HCT116 (cell line): ENCODE results near the gene SETD3.

Experiments
- EGR1 ChIP-seq: IDR thresholded peaks from 2 replicates; pipeline ENCODE4 v1.6.1; 2012; ENCODE audit warnings: low read depth
- EZH2 ChIP-seq: fragments of 200-600 bp; sonication (generic); IDR thresholded peaks from 2 replicates; pipeline ENCODE4 v1.6.1; 2017; ENCODE audit warnings: antibody characterized with exemption, mixed run types
- FOSL1 ChIP-seq: IDR thresholded peaks from 2 replicates; pipeline ENCODE4 v1.6.1; 2012; ENCODE audit warnings: low read depth
- POLR2A ChIP-seq: IDR thresholded peaks from 2 replicates; pipeline ENCODE4 v1.7.0; 2011; ENCODE audit warnings: borderline replicate concordance; ENCODE audit not compliant: insufficient read depth, insufficient read length; ENCODE audit errors: extremely low read depth
- POLR2AphosphoS5 ChIP-seq: IDR thresholded peaks from 2 replicates; pipeline ENCODE4 v1.6.1; 2011; ENCODE audit warnings: mild to moderate bottlenecking, low read depth, low read length, moderate library complexity
- RAD21 ChIP-seq: IDR thresholded peaks from 2 replicates; pipeline ENCODE4 v1.6.1; 2012; ENCODE audit warnings: low read depth, mild to moderate bottlenecking
- SIN3A ChIP-seq: IDR thresholded peaks from 2 replicates; pipeline ENCODE4 v1.6.1; 2012; ENCODE audit warnings: low read depth
- SP1 ChIP-seq: IDR thresholded peaks from 2 replicates; pipeline ENCODE4 v1.6.1; 2012; ENCODE audit warnings: low read depth
- SRF ChIP-seq: IDR thresholded peaks from 2 replicates; pipeline ENCODE4 v1.6.1; 2012; ENCODE audit warnings: low read depth
- TCF7L2 ChIP-seq: IDR thresholded peaks from 2 replicates; pipeline ENCODE4 v1.7.0; 2011; ENCODE audit warnings: borderline replicate concordance, inconsistent platforms; ENCODE audit not compliant: insufficient read depth, insufficient read length; ENCODE audit errors: extremely low read depth
- ZFX ChIP-seq: fragments of 450-650 bp; IDR thresholded peaks from 2 replicates; pipeline ENCODE4 v1.6.1; 2017
- TF ChIP-seq, protein P1 (sequence below), 3 experiments: fragments of 200-600 bp in 1 of 3; sonication (generic) in 1 of 3; IDR thresholded peaks in 2 of 3; conservative IDR thresholded peaks in 1 of 3; 2 replicates each; pipeline ENCODE4 v1.5.1; 2012 to 2017; ENCODE audit warnings: low read depth in 2 of 3, low read length in 2 of 3, antibody characterized with exemption in 1 of 3, borderline replicate concordance in 1 of 3, control low read depth in 1 of 3, mild to moderate bottlenecking in 1 of 3, mixed read lengths in 1 of 3, mixed run types in 1 of 3, moderate library complexity in 1 of 3; ENCODE audit not compliant: insufficient read depth in 1 of 3
- TF ChIP-seq, protein P2 (sequence below): IDR thresholded peaks from 2 replicates; pipeline ENCODE4 v1.6.1; 2012; ENCODE audit warnings: low read depth
- TF ChIP-seq, protein P3 (sequence below): IDR thresholded peaks from 2 replicates; pipeline ENCODE4 v1.6.1; 2012

DNA sequence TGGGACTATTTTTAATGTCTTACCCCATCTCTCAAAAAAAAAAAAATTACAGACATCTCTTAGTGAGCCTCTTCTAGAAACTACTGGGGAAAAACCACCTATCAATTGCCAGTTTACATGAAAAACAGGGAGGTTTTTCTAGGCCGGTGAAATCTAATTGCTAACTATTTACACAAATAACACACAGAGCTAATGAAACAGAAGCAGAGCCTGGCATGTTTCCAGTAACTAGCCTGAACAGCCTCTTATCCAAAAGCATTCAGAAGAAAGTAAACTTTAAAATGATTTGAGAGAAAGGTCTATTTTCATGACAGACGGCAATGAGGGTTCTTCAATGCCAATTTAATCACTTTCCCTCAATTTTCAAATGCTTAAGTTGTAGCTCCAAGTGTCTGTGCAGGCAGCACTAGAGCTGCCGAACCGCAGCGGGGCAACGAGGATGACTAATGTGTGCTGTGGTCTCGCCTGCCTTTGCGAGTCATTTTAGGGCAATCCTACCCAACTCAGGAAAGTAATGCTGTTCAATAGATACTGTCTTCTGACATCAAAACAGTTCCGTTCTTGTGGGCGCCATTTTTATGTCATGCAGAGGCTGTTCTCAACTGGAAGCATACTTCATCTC is 84.6 kb downstream of the SETD3 start:
- TF ChIP-seq, protein P1, sequence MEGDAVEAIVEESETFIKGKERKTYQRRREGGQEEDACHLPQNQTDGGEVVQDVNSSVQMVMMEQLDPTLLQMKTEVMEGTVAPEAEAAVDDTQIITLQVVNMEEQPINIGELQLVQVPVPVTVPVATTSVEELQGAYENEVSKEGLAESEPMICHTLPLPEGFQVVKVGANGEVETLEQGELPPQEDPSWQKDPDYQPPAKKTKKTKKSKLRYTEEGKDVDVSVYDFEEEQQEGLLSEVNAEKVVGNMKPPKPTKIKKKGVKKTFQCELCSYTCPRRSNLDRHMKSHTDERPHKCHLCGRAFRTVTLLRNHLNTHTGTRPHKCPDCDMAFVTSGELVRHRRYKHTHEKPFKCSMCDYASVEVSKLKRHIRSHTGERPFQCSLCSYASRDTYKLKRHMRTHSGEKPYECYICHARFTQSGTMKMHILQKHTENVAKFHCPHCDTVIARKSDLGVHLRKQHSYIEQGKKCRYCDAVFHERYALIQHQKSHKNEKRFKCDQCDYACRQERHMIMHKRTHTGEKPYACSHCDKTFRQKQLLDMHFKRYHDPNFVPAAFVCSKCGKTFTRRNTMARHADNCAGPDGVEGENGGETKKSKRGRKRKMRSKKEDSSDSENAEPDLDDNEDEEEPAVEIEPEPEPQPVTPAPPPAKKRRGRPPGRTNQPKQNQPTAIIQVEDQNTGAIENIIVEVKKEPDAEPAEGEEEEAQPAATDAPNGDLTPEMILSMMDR (IDR thresholded peaks at IDR 0.05 in 2 of 3, conservative IDR thresholded peaks at IDR 0.05 in 1 of 3; ENCODE audit: borderline replicate concordance in 1 of 3, insufficient read depth in 1 of 3, low read depth in 2 of 3, low read length in 2 of 3) = no peak
- TF ChIP-seq, protein P2, sequence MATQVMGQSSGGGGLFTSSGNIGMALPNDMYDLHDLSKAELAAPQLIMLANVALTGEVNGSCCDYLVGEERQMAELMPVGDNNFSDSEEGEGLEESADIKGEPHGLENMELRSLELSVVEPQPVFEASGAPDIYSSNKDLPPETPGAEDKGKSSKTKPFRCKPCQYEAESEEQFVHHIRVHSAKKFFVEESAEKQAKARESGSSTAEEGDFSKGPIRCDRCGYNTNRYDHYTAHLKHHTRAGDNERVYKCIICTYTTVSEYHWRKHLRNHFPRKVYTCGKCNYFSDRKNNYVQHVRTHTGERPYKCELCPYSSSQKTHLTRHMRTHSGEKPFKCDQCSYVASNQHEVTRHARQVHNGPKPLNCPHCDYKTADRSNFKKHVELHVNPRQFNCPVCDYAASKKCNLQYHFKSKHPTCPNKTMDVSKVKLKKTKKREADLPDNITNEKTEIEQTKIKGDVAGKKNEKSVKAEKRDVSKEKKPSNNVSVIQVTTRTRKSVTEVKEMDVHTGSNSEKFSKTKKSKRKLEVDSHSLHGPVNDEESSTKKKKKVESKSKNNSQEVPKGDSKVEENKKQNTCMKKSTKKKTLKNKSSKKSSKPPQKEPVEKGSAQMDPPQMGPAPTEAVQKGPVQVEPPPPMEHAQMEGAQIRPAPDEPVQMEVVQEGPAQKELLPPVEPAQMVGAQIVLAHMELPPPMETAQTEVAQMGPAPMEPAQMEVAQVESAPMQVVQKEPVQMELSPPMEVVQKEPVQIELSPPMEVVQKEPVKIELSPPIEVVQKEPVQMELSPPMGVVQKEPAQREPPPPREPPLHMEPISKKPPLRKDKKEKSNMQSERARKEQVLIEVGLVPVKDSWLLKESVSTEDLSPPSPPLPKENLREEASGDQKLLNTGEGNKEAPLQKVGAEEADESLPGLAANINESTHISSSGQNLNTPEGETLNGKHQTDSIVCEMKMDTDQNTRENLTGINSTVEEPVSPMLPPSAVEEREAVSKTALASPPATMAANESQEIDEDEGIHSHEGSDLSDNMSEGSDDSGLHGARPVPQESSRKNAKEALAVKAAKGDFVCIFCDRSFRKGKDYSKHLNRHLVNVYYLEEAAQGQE = no peak
- TF ChIP-seq EGR1 (no peak), ZFX (no peak), SRF (no peak), SIN3A (no peak), EZH2 (no peak), POLR2AphosphoS5 (no peak), SP1 (no peak), POLR2A (no peak), TCF7L2 (no peak), RAD21 (no peak), FOSL1 (no peak)
- TF ChIP-seq, protein P3, sequence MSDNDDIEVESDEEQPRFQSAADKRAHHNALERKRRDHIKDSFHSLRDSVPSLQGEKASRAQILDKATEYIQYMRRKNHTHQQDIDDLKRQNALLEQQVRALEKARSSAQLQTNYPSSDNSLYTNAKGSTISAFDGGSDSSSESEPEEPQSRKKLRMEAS = no peak
